ENCODE measurements around the gene ZW10. TPM values are rescaled to one million over a fixed set of nuclear protein-coding genes. Genes with fewer than 3 reads are reported as not detected.

Gene ZW10
- total and polyA plus RNA-seq, 2 of the 13 experiments (the other 11 are each of a cell fraction or from before 2014, with no cell fraction given), result 5.8 to 31.3 TPM

DNA sequence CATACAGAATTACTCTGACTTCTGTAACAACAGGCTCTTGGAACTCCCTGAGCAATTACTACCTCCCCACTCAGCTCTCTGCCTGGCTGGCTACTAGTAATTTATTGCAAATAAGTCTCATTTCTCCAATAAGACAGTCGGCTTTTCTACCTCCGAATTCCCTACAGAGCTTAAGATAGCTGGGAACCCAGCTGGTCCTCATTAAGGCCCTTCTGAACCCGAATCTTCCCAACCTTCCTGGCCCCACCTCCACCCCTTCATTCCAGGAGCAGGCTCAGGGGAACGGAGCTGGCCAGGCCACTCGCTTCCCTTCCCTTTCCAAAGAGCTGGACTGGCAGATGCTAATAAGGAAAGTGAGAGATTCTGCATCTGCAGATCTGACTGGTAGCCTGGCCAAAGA is 89.0 kb downstream of the ZW10 start:
- no peak for TF ChIP-seq ZUFSP (CRISPR knock-in tag; IDR thresholded peaks at IDR 0.05; ENCODE audit: borderline replicate concordance)
- no peak for TF ChIP-seq KDM1A (CRISPR knock-in tag; IDR thresholded peaks at IDR 0.05)
- TF ChIP-seq, protein P1, sequence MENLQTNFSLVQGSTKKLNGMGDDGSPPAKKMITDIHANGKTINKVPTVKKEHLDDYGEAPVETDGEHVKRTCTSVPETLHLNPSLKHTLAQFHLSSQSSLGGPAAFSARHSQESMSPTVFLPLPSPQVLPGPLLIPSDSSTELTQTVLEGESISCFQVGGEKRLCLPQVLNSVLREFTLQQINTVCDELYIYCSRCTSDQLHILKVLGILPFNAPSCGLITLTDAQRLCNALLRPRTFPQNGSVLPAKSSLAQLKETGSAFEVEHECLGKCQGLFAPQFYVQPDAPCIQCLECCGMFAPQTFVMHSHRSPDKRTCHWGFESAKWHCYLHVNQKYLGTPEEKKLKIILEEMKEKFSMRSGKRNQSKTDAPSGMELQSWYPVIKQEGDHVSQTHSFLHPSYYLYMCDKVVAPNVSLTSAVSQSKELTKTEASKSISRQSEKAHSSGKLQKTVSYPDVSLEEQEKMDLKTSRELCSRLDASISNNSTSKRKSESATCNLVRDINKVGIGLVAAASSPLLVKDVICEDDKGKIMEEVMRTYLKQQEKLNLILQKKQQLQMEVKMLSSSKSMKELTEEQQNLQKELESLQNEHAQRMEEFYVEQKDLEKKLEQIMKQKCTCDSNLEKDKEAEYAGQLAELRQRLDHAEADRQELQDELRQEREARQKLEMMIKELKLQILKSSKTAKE (CRISPR knock-in tag; IDR thresholded peaks at IDR 0.05; ENCODE audit: borderline replicate concordance), result no peak
- TF ChIP-seq ZNF766 (CRISPR knock-in tag; IDR thresholded peaks at IDR 0.05; ENCODE audit: borderline replicate concordance), result no peak
- TF ChIP-seq THYN1 (CRISPR knock-in tag; IDR thresholded peaks at IDR 0.05; ENCODE audit: borderline replicate concordance, low read depth), result no peak
- TF ChIP-seq KMT2A (CRISPR knock-in tag; IDR thresholded peaks at IDR 0.05), result no peak
- TF ChIP-seq, protein P2, sequence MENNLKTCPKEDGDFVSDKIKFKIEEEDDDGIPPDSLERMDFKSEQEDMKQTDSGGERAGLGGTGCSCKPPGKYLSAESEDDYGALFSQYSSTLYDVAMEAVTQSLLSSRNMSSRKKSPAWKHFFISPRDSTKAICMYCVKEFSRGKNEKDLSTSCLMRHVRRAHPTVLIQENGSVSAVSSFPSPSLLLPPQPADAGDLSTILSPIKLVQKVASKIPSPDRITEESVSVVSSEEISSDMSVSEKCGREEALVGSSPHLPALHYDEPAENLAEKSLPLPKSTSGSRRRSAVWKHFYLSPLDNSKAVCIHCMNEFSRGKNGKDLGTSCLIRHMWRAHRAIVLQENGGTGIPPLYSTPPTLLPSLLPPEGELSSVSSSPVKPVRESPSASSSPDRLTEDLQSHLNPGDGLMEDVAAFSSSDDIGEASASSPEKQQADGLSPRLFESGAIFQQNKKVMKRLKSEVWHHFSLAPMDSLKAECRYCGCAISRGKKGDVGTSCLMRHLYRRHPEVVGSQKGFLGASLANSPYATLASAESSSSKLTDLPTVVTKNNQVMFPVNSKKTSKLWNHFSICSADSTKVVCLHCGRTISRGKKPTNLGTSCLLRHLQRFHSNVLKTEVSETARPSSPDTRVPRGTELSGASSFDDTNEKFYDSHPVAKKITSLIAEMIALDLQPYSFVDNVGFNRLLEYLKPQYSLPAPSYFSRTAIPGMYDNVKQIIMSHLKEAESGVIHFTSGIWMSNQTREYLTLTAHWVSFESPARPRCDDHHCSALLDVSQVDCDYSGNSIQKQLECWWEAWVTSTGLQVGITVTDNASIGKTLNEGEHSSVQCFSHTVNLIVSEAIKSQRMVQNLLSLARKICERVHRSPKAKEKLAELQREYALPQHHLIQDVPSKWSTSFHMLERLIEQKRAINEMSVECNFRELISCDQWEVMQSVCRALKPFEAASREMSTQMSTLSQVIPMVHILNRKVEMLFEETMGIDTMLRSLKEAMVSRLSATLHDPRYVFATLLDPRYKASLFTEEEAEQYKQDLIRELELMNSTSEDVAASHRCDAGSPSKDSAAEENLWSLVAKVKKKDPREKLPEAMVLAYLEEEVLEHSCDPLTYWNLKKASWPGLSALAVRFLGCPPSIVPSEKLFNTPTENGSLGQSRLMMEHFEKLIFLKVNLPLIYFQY (CRISPR knock-in tag; IDR thresholded peaks at IDR 0.05; ENCODE audit: borderline replicate concordance), result no peak
- TF ChIP-seq ARID2 (CRISPR knock-in tag; IDR thresholded peaks at IDR 0.05; ENCODE audit: borderline replicate concordance), result no peak
- TF ChIP-seq U2AF1 (optimal IDR thresholded peaks at IDR 0.05; ENCODE audit: low read depth, low read length), result no peak
- TF ChIP-seq ZNF234 (CRISPR knock-in tag; conservative IDR thresholded peaks at IDR 0.05), result no peak
- TF ChIP-seq ZNF18 (CRISPR knock-in tag; IDR thresholded peaks at IDR 0.05; ENCODE audit: insufficient replicate concordance), result no peak
- TF ChIP-seq ZNF746 (CRISPR knock-in tag; IDR thresholded peaks at IDR 0.05), result no peak
- no peak for FAIRE-seq
- WGBS (ENCODE audit: low lambda C conversion rate), result 23% methylated on average over 5 of the region's 5 CpGs
- Histone ChIP-seq H3K4me3 (replicated peaks in 1 of 3; ENCODE audit: insufficient read depth in 1 of 3, low read depth in 2 of 3, low read length in 3 of 3) (no peak overlapping the region), H3K79me2 (ENCODE audit: insufficient read depth, low read length) (no peaks in the 10 kb centered on the region), H3K9ac (ENCODE audit: insufficient read depth, low read depth, low read length) (no peak overlapping the region), H3K36me3 (replicated peaks in 1 of 2; ENCODE audit: control insufficient read depth in 1 of 2, insufficient read depth in 2 of 2, low read length in 2 of 2) (no peaks in the 10 kb centered on the region), H3K4me2 (ENCODE audit: low read depth, low read length) (no peak overlapping the region), H3K4me1 (ENCODE audit: insufficient read depth, low read length) (no peaks in the 10 kb centered on the region), H3K9me3 (ENCODE audit: low read length) (no peaks in the 10 kb centered on the region), H2AFZ (ENCODE audit: low read length) (no peak overlapping the region), H3K27me3 (ENCODE audit: control insufficient read depth in 1 of 2, insufficient read depth in 2 of 2, low read length in 2 of 2) (peaks cover 0 to 20% of the 10 kb centered on the region in 2 experiments; a peak in 2 of 5 replicates), H4K20me1 (ENCODE audit: insufficient read depth, low read length) (no peaks in the 10 kb centered on the region), H3K27ac (ENCODE audit: extremely low read length, insufficient read depth, low read length) (no peak overlapping the region)
- intact Hi-C loops (cut with micrococcal nuclease; ENCODE audit: unreplicated experiment), result no loop called here
- POLR2A ChIA-PET, result no interaction called here
- no TSS peak for BruUV-seq (replicated peaks)
- CTCF ChIA-PET (ENCODE audit: low intra/inter-chr PET ratio, low total read pairs), result no interaction called here
- ATAC-seq, result no peak
- in situ Hi-C loops (cut with HindIII; ENCODE audit: extremely low pct_ligation_motif_present, low pct_unique_long_range_greater_than_20kb), result no loop called here
- no peak for DNase-seq (ENCODE audit: low spot score)

Data from HepG2 (cell line).